ENCODE measurements around the gene NSUN3.

The NSUN3 gene

DNA sequence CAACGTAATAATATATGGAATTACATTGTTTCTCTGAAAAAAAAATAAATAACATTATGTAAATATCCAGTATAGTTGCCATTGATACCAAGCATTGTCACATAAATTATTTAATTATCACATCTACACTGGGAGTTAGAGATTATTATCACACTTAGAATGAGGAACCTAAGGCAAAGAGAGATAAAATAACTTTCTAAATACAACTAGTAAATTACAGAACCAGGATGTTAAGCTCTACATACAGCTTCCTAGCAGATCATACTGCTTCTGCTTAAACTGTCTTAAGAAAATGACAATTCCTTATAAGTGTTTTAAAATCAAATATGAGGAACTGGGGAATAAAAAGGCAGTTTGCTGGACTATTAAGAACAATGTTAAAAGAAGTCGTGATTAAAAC lies 104.5 kb downstream of the NSUN3 start:
- TF ChIP-seq, protein P1, sequence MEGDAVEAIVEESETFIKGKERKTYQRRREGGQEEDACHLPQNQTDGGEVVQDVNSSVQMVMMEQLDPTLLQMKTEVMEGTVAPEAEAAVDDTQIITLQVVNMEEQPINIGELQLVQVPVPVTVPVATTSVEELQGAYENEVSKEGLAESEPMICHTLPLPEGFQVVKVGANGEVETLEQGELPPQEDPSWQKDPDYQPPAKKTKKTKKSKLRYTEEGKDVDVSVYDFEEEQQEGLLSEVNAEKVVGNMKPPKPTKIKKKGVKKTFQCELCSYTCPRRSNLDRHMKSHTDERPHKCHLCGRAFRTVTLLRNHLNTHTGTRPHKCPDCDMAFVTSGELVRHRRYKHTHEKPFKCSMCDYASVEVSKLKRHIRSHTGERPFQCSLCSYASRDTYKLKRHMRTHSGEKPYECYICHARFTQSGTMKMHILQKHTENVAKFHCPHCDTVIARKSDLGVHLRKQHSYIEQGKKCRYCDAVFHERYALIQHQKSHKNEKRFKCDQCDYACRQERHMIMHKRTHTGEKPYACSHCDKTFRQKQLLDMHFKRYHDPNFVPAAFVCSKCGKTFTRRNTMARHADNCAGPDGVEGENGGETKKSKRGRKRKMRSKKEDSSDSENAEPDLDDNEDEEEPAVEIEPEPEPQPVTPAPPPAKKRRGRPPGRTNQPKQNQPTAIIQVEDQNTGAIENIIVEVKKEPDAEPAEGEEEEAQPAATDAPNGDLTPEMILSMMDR (IDR thresholded peaks at IDR 0.05; ENCODE audit: insufficient read depth, missing control alignments): no peak
- DNase-seq (ENCODE audit: insufficient read length, low spot score) (no peak), FAIRE-seq (no peak)

- TF ChIP-seq, protein P1 (IDR thresholded peaks at IDR 0.05; ENCODE audit: insufficient read depth, missing control alignments): no peak
- DNase-seq (ENCODE audit: insufficient read length, low spot score) (no peak), FAIRE-seq (no peak)
These were observed 104.9 kb downstream of the NSUN3 start for GRCh38 chr3:94167796-94168195.

DNA sequence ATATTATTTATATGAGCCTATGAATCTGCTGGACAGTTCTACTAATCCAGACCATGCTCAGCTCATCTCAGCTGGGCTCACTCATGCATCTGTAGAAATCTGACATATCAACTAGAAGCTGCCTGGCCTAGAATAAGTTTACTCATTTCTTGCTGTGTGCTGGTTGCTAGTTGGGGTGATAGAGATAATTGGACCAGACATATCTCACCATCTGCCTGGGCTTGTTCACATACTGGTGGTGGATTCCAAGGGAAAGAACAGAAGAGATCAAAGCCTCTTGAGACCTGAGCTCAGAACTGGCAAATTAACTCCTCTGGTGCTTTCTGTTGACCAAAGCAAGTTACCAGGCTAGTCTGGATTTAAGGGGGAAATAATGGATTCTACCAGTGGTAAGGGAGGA lies 109.1 kb downstream of the NSUN3 start:
- FAIRE-seq (no peak), DNase-seq (ENCODE audit: insufficient read length, low spot score) (no peak)
- TF ChIP-seq, protein P1 (IDR thresholded peaks at IDR 0.05; ENCODE audit: insufficient read depth, missing control alignments): no peak

- FAIRE-seq: no peak
- no peak for DNase-seq (ENCODE audit: insufficient read length, low spot score)
- TF ChIP-seq, protein P1 (IDR thresholded peaks at IDR 0.05; ENCODE audit: insufficient read depth, missing control alignments): no peak
These were observed 109.9 kb downstream of the NSUN3 start for GRCh38 chr3:94172695-94173310.

DNA sequence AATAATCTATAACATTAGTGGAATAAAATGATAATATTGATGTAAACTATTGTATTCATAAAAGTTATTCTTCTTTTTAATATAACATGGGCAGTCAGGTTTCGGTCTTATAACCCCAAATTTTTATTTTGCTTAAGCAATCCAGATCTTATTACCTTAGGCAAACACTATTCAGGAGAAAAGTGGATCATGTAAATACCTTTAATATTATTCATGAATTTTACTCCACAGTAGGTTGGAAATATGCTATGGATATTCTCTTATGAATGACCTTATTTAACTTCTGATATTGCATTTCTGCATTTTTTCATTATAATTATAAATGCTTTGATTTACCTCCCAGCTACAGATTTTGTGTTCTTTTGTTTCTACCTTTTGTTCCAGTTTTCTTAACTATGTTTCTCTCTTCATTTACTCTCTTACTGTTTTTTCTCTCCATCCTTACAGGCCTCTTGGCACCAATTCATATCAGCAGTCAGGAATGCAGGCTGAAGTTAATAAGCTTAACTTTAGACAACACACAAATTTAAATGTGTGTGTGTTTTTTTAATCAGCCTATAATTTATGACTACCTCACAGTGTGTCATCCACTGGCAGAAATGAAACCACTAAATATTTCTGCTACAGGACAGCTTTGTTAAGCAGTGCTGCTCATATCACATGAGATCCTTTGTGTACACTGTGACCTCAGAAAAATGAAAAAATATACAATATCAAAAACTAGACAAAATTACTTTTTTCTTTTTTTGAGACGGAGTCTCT lies 111.0 kb downstream of the NSUN3 start:
- TF ChIP-seq, protein P1 (IDR thresholded peaks at IDR 0.05; ENCODE audit: insufficient read depth, missing control alignments): no peak
- FAIRE-seq (no peak), DNase-seq (ENCODE audit: insufficient read length, low spot score) (no peak)

- DNase-seq (ENCODE audit: insufficient read length, low spot score): no peak
- TF ChIP-seq, protein P1 (IDR thresholded peaks at IDR 0.05; ENCODE audit: insufficient read depth, missing control alignments): no peak
- no peak for FAIRE-seq
These were observed 112.8 kb downstream of the NSUN3 start for GRCh38 chr3:94175677-94176076.
